ENCODE measurements around the gene ZC3H4. TPM values are rescaled to one million over a fixed set of nuclear protein-coding genes. Genes with fewer than 3 reads are reported as not detected.
A peak's percentile ranks its signal among the peaks of the same experiment; 100 is the strongest.
"Not testable (repeated sequence)": the region's sequence is repeated elsewhere in the genome, so short reads cannot be mapped to it uniquely, and the experiment has no call there.

Gene ZC3H4
- total RNA-seq, 1 experiment from 2014 or later: 94.4 TPM

DNA sequence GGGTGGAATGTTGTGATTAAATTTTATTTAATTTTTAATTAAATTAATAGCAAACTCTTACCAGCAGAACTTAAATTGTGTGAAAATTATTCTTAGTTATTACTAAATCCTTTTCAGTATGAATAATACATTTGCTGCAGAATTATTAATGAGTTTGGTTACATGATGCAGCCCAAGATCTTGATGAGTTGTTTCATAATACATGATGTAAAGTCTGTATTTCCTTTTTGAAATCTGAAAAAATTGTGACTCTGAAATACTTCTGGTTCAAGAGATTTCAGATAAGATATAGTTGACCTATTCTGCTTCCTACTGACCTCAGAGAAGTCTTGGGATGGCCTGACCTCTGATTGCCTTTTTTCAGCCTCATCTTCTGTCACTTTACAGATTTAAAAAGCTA is 28.1 kb upstream of the ZC3H4 start:
- peaks cover 9% of the 10 kb centered on the region for H3K4me1 ChIP-seq (ENCODE audit: insufficient read depth, low read length, poor library complexity, severe bottlenecking)
- no peaks in the 10 kb centered on the region for H3K9me3 ChIP-seq (ENCODE audit: low read depth, low read length, poor library complexity, severe bottlenecking)
- no peak overlapping the region for H3K27ac ChIP-seq (ENCODE audit: low read depth, low read length, poor library complexity, severe bottlenecking)
- intact Hi-C loops (cut with micrococcal nuclease; ENCODE audit: unreplicated experiment): no loop called here
- BruUV-seq (replicated peaks): no TSS peak
- ChIA-PET CTCF (no interaction called here), POLR2A (ENCODE audit: low non-redundant PET) (interaction anchor here (0.6 kb wide), 1 partner anchor 101 kb away, joined by 3 read pairs; no protein-coding TSS in a partner anchor)
- H3K36me3 ChIP-seq (ENCODE audit: insufficient read depth, low read length, poor library complexity, severe bottlenecking): peaks cover 39% of the 10 kb centered on the region
- DNase-seq (ENCODE audit: low spot score): no peak
- TF ChIP-seq, protein P1, sequence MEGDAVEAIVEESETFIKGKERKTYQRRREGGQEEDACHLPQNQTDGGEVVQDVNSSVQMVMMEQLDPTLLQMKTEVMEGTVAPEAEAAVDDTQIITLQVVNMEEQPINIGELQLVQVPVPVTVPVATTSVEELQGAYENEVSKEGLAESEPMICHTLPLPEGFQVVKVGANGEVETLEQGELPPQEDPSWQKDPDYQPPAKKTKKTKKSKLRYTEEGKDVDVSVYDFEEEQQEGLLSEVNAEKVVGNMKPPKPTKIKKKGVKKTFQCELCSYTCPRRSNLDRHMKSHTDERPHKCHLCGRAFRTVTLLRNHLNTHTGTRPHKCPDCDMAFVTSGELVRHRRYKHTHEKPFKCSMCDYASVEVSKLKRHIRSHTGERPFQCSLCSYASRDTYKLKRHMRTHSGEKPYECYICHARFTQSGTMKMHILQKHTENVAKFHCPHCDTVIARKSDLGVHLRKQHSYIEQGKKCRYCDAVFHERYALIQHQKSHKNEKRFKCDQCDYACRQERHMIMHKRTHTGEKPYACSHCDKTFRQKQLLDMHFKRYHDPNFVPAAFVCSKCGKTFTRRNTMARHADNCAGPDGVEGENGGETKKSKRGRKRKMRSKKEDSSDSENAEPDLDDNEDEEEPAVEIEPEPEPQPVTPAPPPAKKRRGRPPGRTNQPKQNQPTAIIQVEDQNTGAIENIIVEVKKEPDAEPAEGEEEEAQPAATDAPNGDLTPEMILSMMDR (conservative IDR thresholded peaks at IDR 0.05; ENCODE audit: low read depth, low read length): no peak
- TF ChIP-seq EZH2 (IDR thresholded peaks at IDR 0.05; ENCODE audit: borderline replicate concordance, low read depth, low read length, poor library complexity, severe bottlenecking): no peak
- no peak overlapping the region for H3K4me3 ChIP-seq (ENCODE audit: low read depth, low read length, poor library complexity, severe bottlenecking)
- H3K27me3 ChIP-seq (replicated peaks; ENCODE audit: insufficient read depth, low read depth, low read length, poor library complexity): no peaks in the 10 kb centered on the region

- BruUV-seq (replicated peaks); intact Hi-C loops (cut with micrococcal nuclease; ENCODE audit: unreplicated experiment); H3K4me1 ChIP-seq (ENCODE audit: insufficient read depth, low read length, poor library complexity, severe bottlenecking); H3K9me3 ChIP-seq (ENCODE audit: low read depth, low read length, poor library complexity, severe bottlenecking); H3K4me3 ChIP-seq (ENCODE audit: low read depth, low read length, poor library complexity, severe bottlenecking); H3K27me3 ChIP-seq (replicated peaks; ENCODE audit: insufficient read depth, low read depth, low read length, poor library complexity): not testable (repeated sequence)
- Histone ChIP-seq H3K36me3 (ENCODE audit: insufficient read depth, low read length, poor library complexity, severe bottlenecking) (peaks cover 34% of the 10 kb centered on the region), H3K27ac (ENCODE audit: low read depth, low read length, poor library complexity, severe bottlenecking) (peak overlapping the region; percentile 40)
- ChIA-PET CTCF (interaction anchor here (0.6 kb wide), 1 partner anchor 60 kb away, joined by 17 read pairs; no protein-coding TSS in a partner anchor), POLR2A (ENCODE audit: low non-redundant PET) (interaction anchor here (0.6 kb wide), 1 partner anchor 102 kb away, joined by 3 read pairs; no protein-coding TSS in a partner anchor)
- peak; percentile 82 for DNase-seq (ENCODE audit: low spot score)
These were observed 27.7 kb upstream of the ZC3H4 start for GRCh38 chr19:47141252-47141651.

- POLR2A ChIA-PET (ENCODE audit: low non-redundant PET): interaction anchor here (0.6 kb wide), 1 partner anchor 97 kb away, joined by 6 read pairs; no protein-coding TSS in a partner anchor
- Histone ChIP-seq H3K9me3 (ENCODE audit: low read depth, low read length, poor library complexity, severe bottlenecking) (no peaks in the 10 kb centered on the region), H3K27me3 (replicated peaks; ENCODE audit: insufficient read depth, low read depth, low read length, poor library complexity) (no peaks in the 10 kb centered on the region), H3K27ac (ENCODE audit: low read depth, low read length, poor library complexity, severe bottlenecking) (no peak overlapping the region), H3K36me3 (ENCODE audit: insufficient read depth, low read length, poor library complexity, severe bottlenecking) (peaks cover 14% of the 10 kb centered on the region), H3K4me1 (ENCODE audit: insufficient read depth, low read length, poor library complexity, severe bottlenecking) (peaks cover 19% of the 10 kb centered on the region), H3K4me3 (ENCODE audit: low read depth, low read length, poor library complexity, severe bottlenecking) (no peak overlapping the region)
- intact Hi-C loops (cut with micrococcal nuclease; ENCODE audit: unreplicated experiment): no loop called here
- no TSS peak for BruUV-seq (replicated peaks)
- TF ChIP-seq, protein P1 (conservative IDR thresholded peaks at IDR 0.05; ENCODE audit: low read depth, low read length): no peak
- TF ChIP-seq EZH2 (IDR thresholded peaks at IDR 0.05; ENCODE audit: borderline replicate concordance, low read depth, low read length, poor library complexity, severe bottlenecking): no peak
- CTCF ChIA-PET: no interaction called here
- DNase-seq (ENCODE audit: low spot score): no peak
These were observed 21.6 kb upstream of the ZC3H4 start for GRCh38 chr19:47135156-47135555.

DNA sequence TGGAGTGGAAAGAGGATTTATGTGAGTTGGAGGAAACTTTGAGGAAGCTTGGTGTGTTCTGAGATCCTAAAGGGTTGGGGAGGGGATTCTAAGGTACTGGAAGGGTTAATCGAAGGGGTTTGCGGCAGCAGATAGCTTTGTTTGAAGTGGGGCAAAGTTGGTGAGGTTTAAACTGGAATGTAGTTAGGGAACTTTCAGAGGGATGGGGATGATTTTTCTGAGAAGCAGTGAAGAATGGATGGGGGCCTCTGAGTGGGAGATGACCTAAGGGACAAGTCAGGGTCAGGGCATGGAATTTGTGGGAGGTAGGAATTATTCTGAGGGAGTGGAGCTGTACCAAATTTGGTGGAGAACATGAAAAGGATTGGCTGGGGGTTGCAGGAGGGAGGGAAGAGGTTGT is 21.0 kb upstream of the ZC3H4 start:
- Histone ChIP-seq H3K27ac (ENCODE audit: low read depth, low read length, poor library complexity, severe bottlenecking) (peak overlapping the region; percentile 38), H3K27me3 (replicated peaks; ENCODE audit: insufficient read depth, low read depth, low read length, poor library complexity) (no peaks in the 10 kb centered on the region), H3K4me1 (ENCODE audit: insufficient read depth, low read length, poor library complexity, severe bottlenecking) (peaks cover 19% of the 10 kb centered on the region), H3K36me3 (ENCODE audit: insufficient read depth, low read length, poor library complexity, severe bottlenecking) (peaks cover 14% of the 10 kb centered on the region), H3K4me3 (ENCODE audit: low read depth, low read length, poor library complexity, severe bottlenecking) (no peak overlapping the region), H3K9me3 (ENCODE audit: low read depth, low read length, poor library complexity, severe bottlenecking) (no peaks in the 10 kb centered on the region)
- intact Hi-C loops (cut with micrococcal nuclease; ENCODE audit: unreplicated experiment): loop anchor here (5.0 kb wide), 1 partner anchor 347 kb away; the partner anchor contains the start of gene SLC1A5
- DNase-seq (ENCODE audit: low spot score): no peak
- BruUV-seq (replicated peaks): no TSS peak
- TF ChIP-seq, protein P1 (conservative IDR thresholded peaks at IDR 0.05; ENCODE audit: low read depth, low read length): no peak
- TF ChIP-seq EZH2 (IDR thresholded peaks at IDR 0.05; ENCODE audit: borderline replicate concordance, low read depth, low read length, poor library complexity, severe bottlenecking): no peak
- CTCF ChIA-PET: no interaction called here
- POLR2A ChIA-PET (ENCODE audit: low non-redundant PET): no interaction called here

Data from A673 (cell line).